SH-SY5Y (cell line): ENCODE results near the gene EGFR.

Experiments used
- GATA2 ChIP-seq: IDR thresholded peaks from 2 replicates; pipeline ENCODE4 v1.6.1; 2011; ENCODE audit warnings: mild to moderate bottlenecking, low read depth, low read length
- GATA3 ChIP-seq: IDR thresholded peaks from 2 replicates; pipeline ENCODE4 v1.6.1; 2011; ENCODE audit warnings: low read depth, mild to moderate bottlenecking, low read length, moderate library complexity

DNA sequence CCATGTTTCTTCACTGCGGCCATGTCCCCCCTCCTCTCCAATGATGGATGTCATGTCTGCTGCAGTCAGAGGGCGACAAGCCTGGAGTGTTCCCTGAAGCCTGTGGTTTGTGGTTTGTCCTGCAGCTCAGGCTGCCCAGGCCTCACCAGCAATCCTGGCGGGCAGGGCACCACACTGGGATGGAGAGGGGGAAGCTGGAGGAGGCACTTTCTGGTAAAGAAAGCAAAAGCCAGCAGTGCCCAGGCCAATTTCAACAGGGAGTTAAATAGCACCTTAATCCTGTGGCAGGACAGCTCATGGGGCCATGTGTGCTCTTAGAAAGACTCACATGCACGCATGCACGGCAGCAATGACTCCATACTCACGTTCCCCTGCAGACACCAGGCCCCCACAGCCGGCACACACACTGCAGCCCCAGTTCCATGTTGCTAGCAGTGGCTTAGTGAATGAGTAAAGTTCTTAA is 158.3 kb downstream of the EGFR start:
- TF ChIP-seq GATA2 (no peak), GATA3 (no peak)
